Measurements from ENCODE around the gene SDC3. TPM values are rescaled to one million over a fixed set of nuclear protein-coding genes. Genes with fewer than 3 reads are reported as not detected.

SDC3 gene
- total RNA-seq, 1 donor from 2014 or later, result 51.9 TPM

DNA sequence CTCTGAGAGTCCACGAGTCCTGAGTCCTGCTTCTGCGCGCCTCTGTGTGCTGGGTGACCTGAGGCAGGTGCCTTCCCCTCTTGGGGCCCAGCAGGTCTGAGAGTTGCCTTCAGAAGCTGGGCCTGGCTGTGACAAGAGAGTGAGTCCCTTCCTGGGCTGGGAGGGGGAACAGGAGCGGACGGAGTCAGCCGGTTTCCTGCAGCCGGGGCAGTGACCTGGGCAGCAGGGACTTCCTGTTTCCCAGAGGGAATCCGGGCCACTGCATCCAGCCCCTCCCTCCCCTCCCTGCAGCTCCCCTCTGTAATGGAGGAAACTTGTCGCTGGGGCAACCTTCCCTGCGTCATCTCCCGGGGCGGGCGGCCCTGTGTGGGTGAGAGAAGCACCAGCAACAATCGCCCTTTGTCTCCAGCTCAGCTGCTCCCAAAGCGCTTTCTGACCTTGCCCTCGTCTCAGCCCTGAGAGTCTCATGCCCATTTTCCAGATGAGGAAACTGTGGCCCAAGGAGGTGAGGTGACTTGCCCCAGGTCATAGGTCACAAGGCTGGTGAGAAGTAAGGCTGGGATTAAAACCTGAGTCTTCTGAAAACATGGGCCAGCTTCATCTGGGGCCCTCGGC, 61.1 kb downstream of the SDC3 start:
- TF ChIP-seq, protein P1, sequence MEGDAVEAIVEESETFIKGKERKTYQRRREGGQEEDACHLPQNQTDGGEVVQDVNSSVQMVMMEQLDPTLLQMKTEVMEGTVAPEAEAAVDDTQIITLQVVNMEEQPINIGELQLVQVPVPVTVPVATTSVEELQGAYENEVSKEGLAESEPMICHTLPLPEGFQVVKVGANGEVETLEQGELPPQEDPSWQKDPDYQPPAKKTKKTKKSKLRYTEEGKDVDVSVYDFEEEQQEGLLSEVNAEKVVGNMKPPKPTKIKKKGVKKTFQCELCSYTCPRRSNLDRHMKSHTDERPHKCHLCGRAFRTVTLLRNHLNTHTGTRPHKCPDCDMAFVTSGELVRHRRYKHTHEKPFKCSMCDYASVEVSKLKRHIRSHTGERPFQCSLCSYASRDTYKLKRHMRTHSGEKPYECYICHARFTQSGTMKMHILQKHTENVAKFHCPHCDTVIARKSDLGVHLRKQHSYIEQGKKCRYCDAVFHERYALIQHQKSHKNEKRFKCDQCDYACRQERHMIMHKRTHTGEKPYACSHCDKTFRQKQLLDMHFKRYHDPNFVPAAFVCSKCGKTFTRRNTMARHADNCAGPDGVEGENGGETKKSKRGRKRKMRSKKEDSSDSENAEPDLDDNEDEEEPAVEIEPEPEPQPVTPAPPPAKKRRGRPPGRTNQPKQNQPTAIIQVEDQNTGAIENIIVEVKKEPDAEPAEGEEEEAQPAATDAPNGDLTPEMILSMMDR (IDR thresholded peaks at IDR 0.05), result no peak
- no peak overlapping the region for H3K4me3 ChIP-seq
- no peaks in the 10 kb centered on the region for H3K27me3 ChIP-seq
- H3K27ac ChIP-seq, result no peak overlapping the region
- no peaks in the 10 kb centered on the region for H3K36me3 ChIP-seq
- no peaks in the 10 kb centered on the region for H3K9me3 ChIP-seq
- H3K4me1 ChIP-seq, result no peaks in the 10 kb centered on the region
- intact Hi-C loops (cut with DNase I), result no loop called here
- DNase-seq (ENCODE audit: low spot score in 2 of 2), result peak; percentile 29 to 75

GRCh38 chr1:30846587-30846986, 62.0 kb downstream of the SDC3 start:
- intact Hi-C loops (cut with DNase I), result no loop called here
- H3K4me3 ChIP-seq, result no peak overlapping the region
- TF ChIP-seq, protein P1 (IDR thresholded peaks at IDR 0.05), result no peak
- no peaks in the 10 kb centered on the region for H3K9me3 ChIP-seq
- H3K27ac ChIP-seq, result no peak overlapping the region
- DNase-seq (ENCODE audit: low spot score in 2 of 2), result no peak
- H3K4me1 ChIP-seq, result no peaks in the 10 kb centered on the region
- no peaks in the 10 kb centered on the region for H3K36me3 ChIP-seq
- H3K27me3 ChIP-seq, result no peaks in the 10 kb centered on the region

DNA sequence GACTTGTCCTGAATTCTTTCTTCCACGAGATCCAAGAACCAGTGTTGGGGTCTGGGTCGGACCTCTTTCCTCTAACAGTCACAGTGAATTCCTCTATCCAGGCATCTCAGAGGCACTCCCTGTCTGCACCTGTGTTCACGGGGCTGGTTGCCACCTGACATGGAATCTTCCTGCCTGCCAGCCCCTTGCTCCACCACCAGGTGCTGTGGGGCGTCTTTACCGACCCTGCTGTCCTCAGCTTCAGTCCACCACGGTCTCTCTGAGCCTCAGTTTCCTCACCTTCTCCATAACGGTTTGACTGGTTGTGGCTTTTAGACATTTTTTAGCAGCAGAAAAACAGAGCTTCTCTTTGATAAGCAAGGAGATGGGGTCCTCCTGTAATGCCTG, 62.7 kb downstream of the SDC3 start:
- no peak overlapping the region for H3K27ac ChIP-seq
- H3K36me3 ChIP-seq, result no peaks in the 10 kb centered on the region
- no peak overlapping the region for H3K4me3 ChIP-seq
- TF ChIP-seq, protein P1 (IDR thresholded peaks at IDR 0.05), result no peak
- H3K4me1 ChIP-seq, result no peaks in the 10 kb centered on the region
- no peaks in the 10 kb centered on the region for H3K9me3 ChIP-seq
- intact Hi-C loops (cut with DNase I), result no loop called here
- DNase-seq (ENCODE audit: low spot score in 2 of 2), result no peak
- H3K27me3 ChIP-seq, result no peaks in the 10 kb centered on the region

DNA sequence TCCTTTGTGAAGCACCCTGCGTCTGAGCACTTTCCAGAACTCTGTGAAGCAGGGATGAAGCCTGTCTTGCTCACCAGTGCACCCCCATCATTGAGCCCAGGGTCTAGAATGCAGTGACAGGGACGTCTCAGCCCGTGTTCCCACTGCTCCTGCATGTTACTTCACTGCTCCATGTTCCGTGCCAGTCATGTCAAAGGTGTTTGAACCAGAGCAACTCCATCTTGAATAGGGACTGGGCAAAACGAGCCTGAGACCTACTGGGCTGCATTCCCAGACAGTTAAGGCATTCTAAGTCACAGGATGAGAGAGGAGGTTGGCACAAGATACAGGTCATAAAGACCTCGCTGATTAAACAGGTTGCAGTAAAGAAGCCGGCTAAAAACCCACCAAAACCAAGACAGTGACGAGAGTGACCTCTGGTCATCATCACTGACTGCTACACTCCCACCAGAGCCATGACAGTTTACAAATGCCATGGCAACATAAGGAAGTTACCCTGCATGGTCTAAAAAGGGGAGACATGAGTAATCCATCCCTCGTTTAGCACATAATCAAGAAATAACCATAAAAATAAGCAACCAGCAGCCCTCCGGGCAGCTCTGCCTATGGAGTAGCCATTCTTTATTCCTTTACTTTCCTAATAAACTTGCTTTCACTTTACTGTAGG, 63.2 kb downstream of the SDC3 start:
- H3K36me3 ChIP-seq, result no peaks in the 10 kb centered on the region
- TF ChIP-seq, protein P1 (IDR thresholded peaks at IDR 0.05), result no peak
- intact Hi-C loops (cut with DNase I), result no loop called here

DNA sequence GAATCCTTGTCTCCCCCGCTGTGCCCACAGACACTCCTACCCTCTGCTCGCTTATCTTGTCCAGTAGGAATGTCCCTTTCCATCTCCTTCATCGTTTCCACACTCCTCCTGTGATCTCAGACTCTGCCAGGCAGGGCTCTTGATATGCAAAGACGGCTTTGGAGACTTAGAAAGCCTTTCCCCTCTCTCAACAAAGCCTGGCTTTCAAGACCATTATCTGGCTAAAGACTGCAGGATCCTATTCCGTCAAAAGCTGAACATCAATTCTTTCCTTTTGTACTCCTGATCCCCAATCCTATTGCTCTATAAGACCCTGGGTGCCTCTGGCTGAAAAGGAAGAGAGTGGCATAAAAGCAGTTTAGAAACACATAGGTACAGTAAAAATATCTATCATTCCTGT, 63.9 kb downstream of the SDC3 start:
- H3K27ac ChIP-seq, result no peak overlapping the region
- H3K27me3 ChIP-seq, result no peaks in the 10 kb centered on the region
- H3K36me3 ChIP-seq, result no peaks in the 10 kb centered on the region
- intact Hi-C loops (cut with DNase I), result no loop called here
- TF ChIP-seq, protein P1 (IDR thresholded peaks at IDR 0.05), result no peak
- H3K4me1 ChIP-seq, result no peaks in the 10 kb centered on the region
- no peaks in the 10 kb centered on the region for H3K9me3 ChIP-seq
- no peak for DNase-seq (ENCODE audit: low spot score in 2 of 2)
- H3K4me3 ChIP-seq, result no peak overlapping the region

More for the DNA sequence above, 63.2 kb downstream of the SDC3 start:
- Histone ChIP-seq H3K27ac (no peak overlapping the region), H3K4me1 (no peaks in the 10 kb centered on the region), H3K27me3 (no peaks in the 10 kb centered on the region), H3K4me3 (no peak overlapping the region), H3K9me3 (no peaks in the 10 kb centered on the region)
- DNase-seq (ENCODE audit: low spot score in 2 of 2), result no peak

Data from ascending aorta (tissue), 2 donors.